B cell (primary cell): ENCODE data around the gene TRIP13. TPM values are rescaled to one million over a fixed set of nuclear protein-coding genes. Genes with fewer than 3 reads are reported as not detected.

ENCODE experiments used
- ATAC-seq: fragments of 200-7000 bp; cut with Tn5 transposase; one replicate; pipeline ENCODE4 v1.10.0; 2021; ENCODE audit warnings: low read depth, mild to moderate bottlenecking, moderate number of reproducible peaks, moderate library complexity
- CTCF ChIA-PET: fragments of 350-600 bp; sonication (Branson Sonifier 250); formaldehyde crosslinking; loops from one replicate; lab custom pipeline; 2021; ENCODE audit warnings: antibody characterized with exemption, inconsistent platforms; lab: Charles Lee
- POLR2A ChIA-PET: fragments of 350-600 bp; sonication (Branson Sonifier 250); formaldehyde crosslinking; loops from one replicate; lab custom pipeline; 2021; ENCODE audit warnings: antibody characterized with exemption; lab: Charles Lee
- DNase-seq: peaks from one replicate; pipeline ENCODE4 v3.0.0; 2013
- H2AFZ ChIP-seq: 2 replicates; pipeline ENCODE4 v1.6.1; 2012; ENCODE audit warnings: mild to moderate bottlenecking, low read depth, low read length; ENCODE audit not compliant: insufficient read depth, poor library complexity, severe bottlenecking
- H3K27ac ChIP-seq, 2 donors: 1 replicate in 1 of 2; 2 replicates in 1 of 2; pipeline ENCODE4 v1.5.1; 2012 to 2013; ENCODE audit warnings: low read length in 2 of 2, mild to moderate bottlenecking in 2 of 2, moderate library complexity in 1 of 2
- H3K27me3 ChIP-seq, 4 experiments: fragments of 200-600 bp in 1 of 4; sonication (generic) in 1 of 4; replicated peaks in 1 of 4; 1 replicate in 2 of 4; 2 replicates in 2 of 4; pipeline versions ENCODE4 v1.6.1 to v1.7.0; 2013 to 2016; ENCODE audit warnings: low read length in 3 of 4, mild to moderate bottlenecking in 2 of 4, mixed read lengths in 1 of 4, moderate library complexity in 1 of 4; ENCODE audit not compliant: insufficient read depth in 4 of 4, control insufficient read depth in 3 of 4; ENCODE audit errors: control extremely low read depth in 1 of 4
- H3K36me3 ChIP-seq, 2 experiments: replicated peaks in 1 of 2; 1 replicate in 1 of 2; 2 replicates in 1 of 2; pipeline versions ENCODE4 v1.6.1 to v1.7.1; 2013; ENCODE audit warnings: low read length in 1 of 2; ENCODE audit not compliant: insufficient read depth in 2 of 2, control insufficient read depth in 1 of 2; ENCODE audit errors: control extremely low read depth in 1 of 2, extremely low read depth in 1 of 2
- H3K4me1 ChIP-seq, 2 donors: fragments of 200-600 bp in 1 of 2; sonication (generic) in 1 of 2; 1 replicate in 1 of 2; 2 replicates in 1 of 2; pipeline versions ENCODE4 v1.5.1 to v1.6.1; 2013 to 2017; ENCODE audit warnings: low read length in 2 of 2; ENCODE audit not compliant: control insufficient read depth in 2 of 2, insufficient read depth in 2 of 2
- H3K4me2 ChIP-seq: replicated peaks from 2 replicates; pipeline ENCODE3; 2012; ENCODE audit warnings: mild to moderate bottlenecking, low read depth, low read length; ENCODE audit not compliant: poor library complexity, severe bottlenecking
- H3K4me3 ChIP-seq, 5 experiments: fragments of 200-600 bp in 1 of 5; sonication (generic) in 1 of 5; 1 replicate in 3 of 5; 2 replicates in 2 of 5; pipeline versions ENCODE4 v1.5.1 to v1.7.0; 2011 to 2016; ENCODE audit warnings: low read length in 4 of 5, mild to moderate bottlenecking in 4 of 5, low read depth in 2 of 5, control low read depth in 1 of 5, moderate library complexity in 1 of 5; ENCODE audit not compliant: insufficient read depth in 1 of 5; ENCODE audit errors: control extremely low read depth in 1 of 5, extremely low read depth in 1 of 5
- H3K79me2 ChIP-seq: fragments of 200-600 bp; sonication (generic); one replicate; pipeline ENCODE4 v1.6.0; 2016; ENCODE audit warnings: low read length; ENCODE audit not compliant: control insufficient read depth, insufficient read depth
- H3K9ac ChIP-seq: fragments of 200-600 bp; sonication (generic); 2 replicates; pipeline ENCODE4 v1.6.1; 2017; ENCODE audit warnings: mild to moderate bottlenecking, low read length, moderate library complexity
- H3K9me3 ChIP-seq, 3 donors: one replicate each; pipeline versions ENCODE4 v1.6.1 to v1.7.1; 2013; ENCODE audit warnings: low read length in 2 of 3; ENCODE audit not compliant: control insufficient read depth in 2 of 3, insufficient read depth in 1 of 3; ENCODE audit errors: control extremely low read depth in 1 of 3
- H4K20me1 ChIP-seq: 2 replicates; pipeline ENCODE4 v1.6.0; 2012; ENCODE audit warnings: mild to moderate bottlenecking, low read length; ENCODE audit not compliant: insufficient read depth, control insufficient read depth, poor library complexity, severe bottlenecking
- H3K27ac Mint-ChIP-seq: one replicate; pipeline ENCODE4 v1.8.0; 2021; ENCODE audit warnings: mixed read lengths
- H3K27me3 Mint-ChIP-seq: one replicate; pipeline ENCODE4 v1.8.0; 2021; ENCODE audit warnings: mixed read lengths
- H3K4me1 Mint-ChIP-seq: one replicate; pipeline ENCODE4 v1.8.0; 2021; ENCODE audit warnings: mixed read lengths
- H3K4me3 Mint-ChIP-seq: one replicate; pipeline ENCODE4 v1.8.0; 2021; ENCODE audit warnings: mixed read lengths
- H3K9me3 Mint-ChIP-seq: one replicate; pipeline ENCODE4 v1.8.0; 2022; ENCODE audit warnings: mixed read lengths; ENCODE audit not compliant: insufficient read depth
- EZH2 ChIP-seq: IDR thresholded peaks from 2 replicates; pipeline ENCODE4 v1.6.1; 2012; ENCODE audit warnings: borderline replicate concordance, low read depth, mild to moderate bottlenecking, moderate library complexity, low read length; ENCODE audit not compliant: insufficient read depth, poor library complexity, severe bottlenecking
- WGBS: methylation state at CpG from one replicate; pipeline ENCODE4 v1.1.5; 2013; ENCODE audit warnings: missing lambda C conversion rate; ENCODE audit not compliant: insufficient coverage; 5-methylcytosine and 5-hydroxymethylcytosine counted together
- intact Hi-C: fragments of 100-400 bp; cut with micrococcal nuclease; formaldehyde crosslinking; loops from one replicate; pipeline ENCODE4 v1.10.0; 2022
- polyA plus RNA-seq: library from polyadenylated mRNA; depleted of rRNA; stranded (reverse); fragments of >200 nt; gene quantifications from 2 replicates; pipeline ENCODE4 v1.2.3, GENCODE V29; 2012
- total RNA-seq, 2 donors: library from RNA; stranded (reverse); fragments of 120-200 nt in 1 of 2; gene quantifications; 1 replicate in 1 of 2; 2 replicates in 1 of 2; pipeline versions ENCODE4 v1.2.3 to v1.2.4, GENCODE V29; 2013 to 2022
- TF ChIP-seq, protein P1 (sequence below): fragments of 200-600 bp; IDR thresholded peaks from one replicate; pipeline ENCODE4 v1.8.0; 2022; ENCODE audit warnings: antibody characterized with exemption, mild to moderate bottlenecking

Gene TRIP13
- total and polyA plus RNA-seq, 2 donors (not counting 1 experiment from before 2014, with no cell fraction given), result 0.63 to 1.1 TPM

DNA sequence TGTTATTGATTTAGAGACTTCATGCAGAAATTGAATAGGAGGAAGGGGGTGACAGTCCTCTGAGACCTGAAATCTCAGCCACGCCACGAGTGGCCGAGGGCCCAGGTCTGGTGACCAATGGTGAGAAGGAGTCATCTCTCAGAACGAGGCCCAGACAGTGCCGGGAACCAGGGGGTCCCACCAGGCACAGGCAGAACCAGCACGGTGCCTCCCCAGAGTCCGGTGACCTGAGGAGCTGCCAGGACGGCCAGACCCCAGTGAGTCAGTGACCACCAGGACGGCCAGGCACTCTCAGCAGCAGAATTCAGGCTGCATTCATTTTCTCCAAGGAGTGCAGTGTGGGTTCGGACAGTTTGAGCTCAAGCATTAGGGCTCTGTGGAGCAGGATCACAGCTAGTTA is 72.1 kb downstream of the TRIP13 start:
- DNase-seq (no peak), ATAC-seq (no peak)
- no peak overlapping the region for H3K4me3 Mint-ChIP-seq
- Histone ChIP-seq H3K4me1 (peaks cover 0 to 8% of the 10 kb centered on the region in 2 donors), H3K9me3 (peaks cover 0 to 13% (median 0%) of the 10 kb centered on the region in 3 donors), H3K79me2 (no peaks in the 10 kb centered on the region), H3K4me2 (no peak overlapping the region), H3K4me3 (no peak overlapping the region), H4K20me1 (no peaks in the 10 kb centered on the region), H3K27me3 (peaks cover 0 to 76% (median 17%) of the 10 kb centered on the region in 4 experiments), H2AFZ (no peak overlapping the region), H3K27ac (no peak overlapping the region), H3K36me3 (no peaks in the 10 kb centered on the region), H3K9ac (no peak overlapping the region)
- H3K9me3 Mint-ChIP-seq, result no peaks in the 10 kb centered on the region
- H3K4me1 Mint-ChIP-seq, result peaks cover 10% of the 10 kb centered on the region
- TF ChIP-seq EZH2, result no peak
- TF ChIP-seq, protein P1, sequence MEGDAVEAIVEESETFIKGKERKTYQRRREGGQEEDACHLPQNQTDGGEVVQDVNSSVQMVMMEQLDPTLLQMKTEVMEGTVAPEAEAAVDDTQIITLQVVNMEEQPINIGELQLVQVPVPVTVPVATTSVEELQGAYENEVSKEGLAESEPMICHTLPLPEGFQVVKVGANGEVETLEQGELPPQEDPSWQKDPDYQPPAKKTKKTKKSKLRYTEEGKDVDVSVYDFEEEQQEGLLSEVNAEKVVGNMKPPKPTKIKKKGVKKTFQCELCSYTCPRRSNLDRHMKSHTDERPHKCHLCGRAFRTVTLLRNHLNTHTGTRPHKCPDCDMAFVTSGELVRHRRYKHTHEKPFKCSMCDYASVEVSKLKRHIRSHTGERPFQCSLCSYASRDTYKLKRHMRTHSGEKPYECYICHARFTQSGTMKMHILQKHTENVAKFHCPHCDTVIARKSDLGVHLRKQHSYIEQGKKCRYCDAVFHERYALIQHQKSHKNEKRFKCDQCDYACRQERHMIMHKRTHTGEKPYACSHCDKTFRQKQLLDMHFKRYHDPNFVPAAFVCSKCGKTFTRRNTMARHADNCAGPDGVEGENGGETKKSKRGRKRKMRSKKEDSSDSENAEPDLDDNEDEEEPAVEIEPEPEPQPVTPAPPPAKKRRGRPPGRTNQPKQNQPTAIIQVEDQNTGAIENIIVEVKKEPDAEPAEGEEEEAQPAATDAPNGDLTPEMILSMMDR, result no peak
- peaks cover 67% of the 10 kb centered on the region for H3K27me3 Mint-ChIP-seq
- intact Hi-C loops, result no loop called here
- WGBS, result 84% methylated on average over 10 of the region's 10 CpGs
- POLR2A ChIA-PET, result no interaction called here
- CTCF ChIA-PET, result no interaction called here
- no peak overlapping the region for H3K27ac Mint-ChIP-seq

DNA sequence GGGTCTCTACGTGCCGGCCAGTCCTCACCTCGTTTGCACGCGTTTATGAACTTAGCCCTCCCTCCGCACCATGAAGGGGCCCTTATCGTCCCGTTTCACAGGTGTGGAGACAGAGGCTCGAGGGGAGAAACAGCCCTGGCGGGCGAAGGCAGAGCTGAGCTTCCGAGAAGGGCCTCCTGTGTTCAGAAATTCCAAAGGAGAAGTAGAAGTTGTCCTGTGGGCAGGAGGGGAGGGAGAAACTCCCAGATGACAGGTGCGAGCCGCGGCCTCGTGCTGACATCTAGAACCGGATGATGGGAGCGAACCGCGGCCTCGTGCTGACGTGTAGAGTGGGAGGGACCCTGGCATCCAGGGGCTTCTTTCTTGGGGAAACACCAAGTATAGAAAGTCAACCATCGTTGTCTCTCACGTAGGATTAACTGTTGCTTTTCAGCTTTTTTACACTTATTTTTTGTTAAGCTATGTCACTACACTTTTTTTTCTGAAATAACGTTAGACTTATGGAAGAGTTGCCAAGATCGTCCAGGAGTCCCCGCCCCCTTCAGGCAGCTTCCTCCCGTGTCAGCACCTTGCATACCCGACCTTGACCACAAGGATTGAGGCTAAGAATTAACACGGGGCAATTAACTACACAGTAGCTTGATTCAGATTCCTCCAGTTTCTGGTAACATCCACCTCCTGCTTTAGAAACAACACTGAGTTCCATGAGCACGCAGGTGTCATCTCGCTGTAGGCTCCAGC is 73.1 kb downstream of the TRIP13 start:
- DNase-seq (no peak), ATAC-seq (no peak)
- peaks cover 10% of the 10 kb centered on the region for H3K4me1 Mint-ChIP-seq
- WGBS, result 83% methylated on average over 29 of the region's 32 CpGs
- Histone ChIP-seq H2AFZ (no peak overlapping the region), H3K4me3 (no peak overlapping the region), H3K4me2 (no peak overlapping the region), H3K79me2 (no peaks in the 10 kb centered on the region), H3K4me1 (peaks cover 0 to 8% of the 10 kb centered on the region in 2 donors), H3K36me3 (no peaks in the 10 kb centered on the region), H3K27ac (no peak overlapping the region), H3K9me3 (peaks cover 0 to 13% (median 0%) of the 10 kb centered on the region in 3 donors), H4K20me1 (no peaks in the 10 kb centered on the region), H3K9ac (no peak overlapping the region), H3K27me3 (peaks cover 0 to 69% (median 17%) of the 10 kb centered on the region in 4 experiments)
- H3K27me3 Mint-ChIP-seq, result peaks cover 61% of the 10 kb centered on the region
- intact Hi-C loops, result no loop called here
- no peak overlapping the region for H3K4me3 Mint-ChIP-seq
- no peaks in the 10 kb centered on the region for H3K9me3 Mint-ChIP-seq
- no peak overlapping the region for H3K27ac Mint-ChIP-seq
- TF ChIP-seq, protein P1, result no peak
- TF ChIP-seq EZH2, result no peak
- POLR2A ChIA-PET, result no interaction called here
- CTCF ChIA-PET, result no interaction called here
